GM19035 (cell line): ENCODE results near the gene CCDC69.
"Not testable (repeated sequence)": the region's sequence is repeated elsewhere in the genome, so short reads cannot be mapped to it uniquely, and the experiment has no call there.

ENCODE experiments used
- ATAC-seq: cut with Tn5 transposase; IDR thresholded peaks from one replicate; pipeline ENCODE4 v1.9.1; 2021; ENCODE audit not compliant: unreplicated experiment

CCDC69 gene

DNA sequence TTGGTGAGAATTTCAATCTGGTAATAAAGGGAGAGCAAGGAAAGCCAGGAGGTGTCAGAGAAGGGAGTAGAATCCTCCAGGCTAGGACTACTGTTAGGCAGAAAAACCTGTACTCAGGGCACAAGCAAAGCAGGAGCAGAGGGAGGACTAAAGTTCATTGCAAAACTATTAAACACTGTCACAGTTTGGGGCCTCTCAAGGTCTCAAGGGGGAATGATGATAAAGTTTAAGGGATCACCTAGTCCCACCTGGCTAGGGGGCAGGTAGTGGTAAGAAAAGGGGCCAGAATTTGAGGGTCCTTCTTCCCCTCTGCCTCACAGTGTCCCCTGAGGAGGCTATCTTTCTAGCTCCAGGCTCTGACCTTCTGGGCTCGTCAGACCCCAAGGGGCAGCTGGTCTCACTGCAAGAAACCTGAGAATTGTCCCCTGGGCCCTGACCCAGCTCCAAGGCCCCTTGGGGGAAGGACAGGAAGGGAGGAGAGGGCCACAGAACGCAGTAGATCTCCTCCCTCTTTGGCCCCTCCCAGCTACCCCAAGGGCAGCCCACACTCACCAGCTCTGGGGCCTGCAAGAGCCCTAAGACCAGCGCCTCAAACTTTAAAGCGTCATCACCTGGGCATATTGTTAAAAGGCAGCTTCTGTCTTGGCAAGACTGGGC is 974 bp downstream of the CCDC69 start:
- peak; percentile 67 for ATAC-seq

DNA sequence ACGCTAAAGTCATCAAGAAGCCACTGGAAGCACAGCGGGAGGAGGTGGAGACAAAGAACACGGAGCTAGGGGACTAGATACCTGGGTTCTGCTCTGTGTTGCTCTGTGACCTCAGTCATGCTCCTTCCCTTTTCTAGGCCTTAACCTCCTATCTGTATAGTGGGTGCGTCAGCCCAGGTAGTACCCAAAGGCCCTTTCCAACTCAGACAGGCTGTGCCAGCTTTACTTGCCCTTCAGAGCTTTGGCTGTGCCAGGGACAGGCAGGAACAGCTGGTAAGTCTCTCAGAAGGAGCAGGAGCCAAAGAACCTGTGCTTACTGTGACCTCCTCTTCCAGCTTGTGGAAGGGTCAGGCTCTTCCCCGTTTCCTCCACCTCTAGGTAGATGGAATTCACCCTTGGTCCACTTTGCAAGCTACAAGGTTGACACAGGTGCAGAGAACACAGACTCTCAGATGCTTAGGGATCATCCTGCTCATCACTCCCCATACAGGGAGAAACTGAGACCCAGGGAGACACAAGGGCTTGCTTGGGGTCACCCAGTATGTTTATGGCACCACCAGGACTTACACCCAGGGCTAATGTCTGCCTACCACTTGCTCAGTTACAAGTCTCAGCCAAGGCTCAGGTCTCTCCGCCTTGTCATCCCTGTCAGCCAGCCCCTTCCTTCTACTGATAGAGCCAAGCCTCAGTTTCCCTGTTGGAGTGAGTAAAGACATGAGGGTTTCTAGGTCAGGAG is 1.7 kb downstream of the CCDC69 start:
- no peak for ATAC-seq

DNA sequence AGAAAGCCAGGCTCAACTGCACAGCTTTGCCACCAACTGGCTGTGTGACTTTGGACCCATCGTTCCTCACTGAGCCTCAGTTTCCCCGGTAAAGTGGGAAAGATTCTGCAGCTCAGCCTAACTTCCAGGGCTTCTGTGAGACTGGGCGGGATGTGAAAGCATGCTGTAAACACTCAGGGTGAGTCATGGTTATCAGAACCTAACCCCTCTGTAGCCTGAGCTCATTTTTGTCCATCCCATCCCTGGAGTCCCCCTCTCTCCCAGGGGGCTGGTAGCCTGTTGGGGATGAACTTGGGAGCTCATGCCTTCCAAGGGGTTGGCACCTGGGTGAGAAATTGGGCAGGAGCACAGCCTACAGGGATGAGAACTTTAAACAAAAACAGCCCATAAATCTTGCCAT is 2.3 kb downstream of the CCDC69 start:
- no peak for ATAC-seq

DNA sequence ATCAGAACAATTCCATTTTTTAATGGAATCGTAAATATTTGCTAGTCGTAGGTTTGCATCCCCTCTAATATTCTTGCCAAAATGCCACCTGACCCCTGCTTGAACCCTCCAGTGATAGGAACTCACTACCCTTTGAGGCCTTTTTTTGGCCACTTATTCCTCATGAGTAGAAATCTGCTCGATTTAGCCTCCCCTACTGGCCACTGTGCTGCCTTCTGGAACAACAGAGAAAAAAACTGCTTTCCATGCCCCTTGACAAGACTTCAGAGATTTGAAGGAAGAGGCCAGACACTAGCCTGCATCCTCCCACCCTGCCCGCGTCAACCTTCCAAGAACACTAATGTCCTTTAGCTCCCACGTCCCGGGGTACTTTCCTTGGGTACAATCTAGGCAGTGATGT is 4.1 kb downstream of the CCDC69 start:
- no peak for ATAC-seq

DNA sequence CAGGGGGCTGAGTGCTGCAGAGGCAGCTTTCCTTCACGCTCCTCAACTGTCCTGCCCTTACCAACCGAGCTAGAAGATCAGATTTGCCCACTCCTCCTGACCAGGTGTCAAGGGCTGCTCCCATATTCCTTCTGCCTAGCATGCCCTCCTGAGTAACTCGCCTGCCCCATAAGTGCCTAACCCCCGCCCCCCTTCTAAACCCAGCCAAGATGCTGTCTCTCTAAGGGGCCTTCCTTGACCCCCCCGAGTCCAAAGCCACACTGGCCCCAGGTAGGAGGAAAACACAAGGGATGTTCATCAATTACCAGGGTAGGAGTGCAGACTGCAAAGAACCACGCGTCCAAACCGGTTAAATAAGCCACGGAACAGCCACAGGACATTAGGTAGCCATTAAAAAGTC is 4.8 kb downstream of the CCDC69 start:
- ATAC-seq, result no peak

DNA sequence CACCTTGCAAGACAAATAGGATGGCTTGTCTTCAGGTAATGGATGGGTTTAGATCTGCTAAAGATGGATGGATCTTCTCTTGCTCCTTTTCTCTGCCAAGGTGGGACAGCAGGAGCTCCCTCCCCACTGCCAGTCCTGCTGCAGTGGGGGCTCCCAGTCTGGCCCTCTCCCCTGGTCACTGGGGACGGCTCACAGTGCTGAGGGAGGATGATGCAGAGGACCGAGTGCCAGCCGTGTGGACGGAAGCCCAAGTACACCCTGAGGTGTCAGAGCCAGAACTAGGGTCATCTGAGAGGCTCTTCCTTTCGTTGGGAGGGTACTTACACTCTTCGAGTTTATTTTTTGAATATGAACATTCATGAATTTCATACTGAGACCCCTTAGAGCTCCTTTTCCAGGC is 5.7 kb downstream of the CCDC69 start:
- no peak for ATAC-seq

DNA sequence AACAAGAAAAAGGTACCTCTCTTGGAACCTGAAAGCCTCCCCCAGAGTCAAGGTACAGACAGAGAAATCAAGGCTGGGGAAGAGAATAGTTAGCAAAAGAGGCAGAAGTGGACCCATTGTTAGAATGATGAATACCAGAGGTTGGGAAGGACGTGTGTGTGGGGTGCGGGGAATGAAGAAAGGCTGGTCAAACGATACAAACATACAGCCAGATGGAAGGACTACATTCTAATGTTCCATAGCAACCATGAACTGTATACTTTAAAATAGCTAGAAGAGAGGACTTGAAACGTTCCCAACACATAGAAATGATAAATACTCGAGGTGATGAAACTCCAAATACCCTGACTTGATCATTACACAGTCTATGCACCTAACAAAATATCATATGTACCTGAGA is 7.1 kb downstream of the CCDC69 start:
- no peak for ATAC-seq

DNA sequence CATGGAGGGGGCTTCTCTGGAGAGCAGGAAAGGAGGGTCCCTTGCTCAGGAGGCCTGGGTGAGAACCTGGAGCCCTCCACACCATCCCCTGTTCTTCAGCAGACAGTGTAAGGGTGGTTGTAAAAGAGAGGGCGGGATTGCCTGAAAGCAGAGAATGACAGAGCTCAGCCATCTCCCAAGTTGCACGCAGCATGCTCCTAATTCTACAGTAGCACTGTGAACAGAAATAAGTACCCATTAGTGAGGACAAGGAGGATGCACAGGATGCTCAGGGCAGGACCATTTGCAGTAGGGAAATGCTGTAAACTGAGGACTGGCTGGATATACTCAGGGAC is 8.4 kb downstream of the CCDC69 start:
- no peak for ATAC-seq

DNA sequence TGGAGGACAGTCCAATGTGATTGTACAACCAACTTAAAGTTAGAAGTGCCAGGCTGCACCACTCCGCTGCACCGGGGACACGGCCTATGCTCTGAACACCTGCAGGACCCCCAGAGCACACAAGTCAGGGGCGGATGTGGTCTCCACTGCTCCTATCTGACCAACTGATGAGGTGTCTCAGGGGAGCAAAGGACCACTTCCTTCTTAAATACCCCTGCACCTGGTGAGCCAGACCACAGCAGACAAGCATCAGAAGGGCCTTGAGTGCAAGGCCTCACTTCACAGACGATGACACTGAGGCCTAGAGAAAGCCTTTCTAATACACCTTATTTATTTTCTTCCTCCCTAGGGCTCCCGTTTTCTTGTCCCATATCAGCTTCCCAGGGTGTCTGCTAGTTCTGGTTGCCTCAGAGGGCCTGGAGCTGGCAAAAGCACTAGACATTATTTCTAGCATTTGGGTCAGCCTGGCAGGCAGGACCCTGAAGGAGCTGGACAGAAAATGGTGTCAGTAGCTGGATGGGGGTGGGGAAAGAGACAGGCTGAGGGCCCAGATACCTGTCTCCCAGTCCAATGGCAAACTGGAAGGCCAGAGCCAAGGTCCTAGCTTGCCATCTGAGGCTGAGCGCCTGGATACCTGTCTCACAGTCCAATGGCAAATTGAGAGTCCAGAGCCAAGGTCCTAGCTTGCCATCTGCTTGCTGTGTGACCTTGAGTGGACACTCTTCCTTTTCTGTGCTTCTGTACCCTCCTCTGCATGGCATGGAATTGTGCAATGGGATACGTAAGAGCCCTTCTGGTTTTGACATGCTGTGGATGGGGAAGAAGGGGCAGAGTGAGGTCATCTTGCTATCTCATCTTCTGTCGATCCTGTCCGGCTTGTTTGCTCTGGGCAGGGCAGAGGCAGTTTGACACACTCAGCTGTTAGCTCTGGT is 9.0 kb downstream of the CCDC69 start:
- ATAC-seq, result peak; percentile 66

DNA sequence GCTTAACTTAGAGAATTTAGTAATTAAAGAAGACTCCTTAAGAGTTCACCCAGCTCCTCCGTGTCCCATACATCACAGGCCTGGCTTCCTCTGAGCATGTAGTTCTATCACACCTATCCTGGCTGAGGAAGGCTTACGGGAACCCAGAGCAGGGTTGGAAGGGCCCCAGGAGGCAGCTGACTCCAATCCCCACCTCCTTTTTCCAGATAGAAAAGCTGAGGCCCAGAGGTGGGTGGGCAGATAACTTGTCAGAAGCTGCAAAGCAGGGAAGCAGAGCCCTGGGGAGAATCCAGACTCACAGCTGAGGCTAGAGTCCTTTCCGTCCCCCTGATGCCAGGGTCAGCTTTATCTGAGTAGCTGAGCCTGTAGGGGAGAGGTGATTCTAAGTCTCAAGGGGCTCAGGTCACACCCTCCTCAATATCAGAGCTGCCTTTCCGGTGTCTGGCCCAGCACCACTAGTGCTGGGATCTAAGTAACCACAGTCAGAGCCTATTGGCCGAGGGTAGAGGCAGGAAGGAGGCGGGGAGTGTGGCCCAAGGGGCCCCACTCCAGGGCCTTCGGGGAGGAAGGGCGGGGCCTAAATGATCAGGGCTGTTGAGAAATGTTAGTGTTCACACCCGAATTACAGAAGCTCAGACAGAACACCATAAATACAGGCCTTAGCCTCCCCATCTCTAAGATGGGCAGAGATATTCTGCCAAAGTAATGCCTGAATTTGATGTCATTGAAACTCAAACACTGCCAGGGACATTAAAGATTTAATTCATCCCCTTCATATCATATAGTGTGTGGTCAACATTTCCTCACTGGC is 9.9 kb downstream of the CCDC69 start:
- peak; percentile 77 for ATAC-seq

DNA sequence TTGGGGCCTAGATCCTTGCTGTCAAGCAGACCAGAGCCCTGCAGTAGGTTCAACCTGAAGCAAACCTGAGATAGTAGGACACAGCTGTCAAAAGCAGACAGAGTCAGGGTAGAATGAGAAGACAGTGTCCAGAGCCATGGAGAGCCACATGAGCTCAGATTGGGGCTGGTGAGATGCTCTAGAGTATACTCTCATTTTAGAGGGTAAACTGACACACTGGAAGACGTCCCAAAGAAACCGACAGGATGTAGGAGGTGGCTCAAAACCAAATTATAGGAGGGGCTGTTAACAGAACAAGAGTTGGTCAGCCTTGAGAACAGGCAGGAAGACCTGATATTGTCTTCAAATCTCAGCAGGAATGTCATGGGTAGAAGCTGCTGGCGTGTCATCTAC is 11.5 kb downstream of the CCDC69 start:
- ATAC-seq, result no peak

DNA sequence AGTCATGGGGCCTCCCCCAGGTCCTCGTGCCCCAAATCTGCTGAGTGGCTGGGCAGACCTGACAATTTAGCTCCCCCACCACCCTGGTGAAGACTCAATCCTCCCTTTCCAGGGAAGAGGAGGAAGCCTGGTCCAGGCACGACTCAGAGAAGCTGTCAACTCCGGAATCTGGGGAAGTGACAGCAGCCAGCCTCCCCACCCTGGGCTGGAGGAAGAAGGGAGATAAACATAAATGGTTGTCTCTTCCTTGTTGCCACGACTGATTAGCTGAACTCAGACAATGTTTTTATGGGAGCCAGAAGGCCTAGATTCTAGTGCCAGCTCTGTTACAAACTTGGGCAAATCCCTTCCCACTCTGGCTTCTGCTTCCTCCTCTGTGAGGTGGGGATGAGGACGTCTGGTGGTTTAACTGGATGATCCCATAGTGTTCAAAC is 15.4 kb downstream of the CCDC69 start:
- no peak for ATAC-seq

DNA sequence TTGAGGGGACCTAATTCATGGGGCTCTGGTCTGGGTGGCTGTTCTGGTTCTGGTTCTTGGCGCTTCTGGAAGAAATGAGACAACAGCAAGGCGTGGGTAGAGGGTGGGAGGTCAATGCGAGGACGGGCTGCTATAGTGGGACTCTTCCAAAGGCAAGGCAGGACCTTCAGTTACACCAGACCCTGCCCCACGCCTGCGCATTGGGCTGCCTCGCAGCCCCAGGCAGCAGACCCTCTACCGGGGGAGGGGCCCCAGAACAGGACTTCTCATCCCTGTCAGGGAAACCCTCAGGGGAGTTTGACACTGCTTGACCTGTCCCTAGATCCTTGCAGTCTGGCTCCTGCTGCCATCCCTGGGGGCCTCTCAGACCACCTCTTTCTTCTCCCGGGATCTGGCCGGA is 18.5 kb downstream of the CCDC69 start:
- ATAC-seq, result no peak

DNA sequence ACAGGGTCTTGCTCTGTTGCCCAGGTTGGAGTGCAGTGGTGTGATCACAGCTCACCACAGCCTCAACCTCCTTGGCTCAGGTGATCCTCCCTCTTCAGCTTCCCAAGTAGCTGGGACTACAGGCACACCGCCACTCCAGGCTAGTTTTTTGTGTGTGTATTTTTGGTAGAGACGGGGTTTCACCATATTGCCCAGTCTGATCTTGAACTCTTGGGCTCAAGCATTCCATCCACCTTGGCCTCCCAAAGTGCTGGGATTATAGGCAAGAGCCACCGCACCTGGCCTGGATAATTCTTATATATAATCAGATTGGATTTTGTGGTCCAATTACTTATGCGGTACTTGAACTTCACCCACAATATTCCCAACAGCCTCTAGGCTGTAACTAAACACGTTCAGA is 19.8 kb downstream of the CCDC69 start:
- no peak for ATAC-seq

DNA sequence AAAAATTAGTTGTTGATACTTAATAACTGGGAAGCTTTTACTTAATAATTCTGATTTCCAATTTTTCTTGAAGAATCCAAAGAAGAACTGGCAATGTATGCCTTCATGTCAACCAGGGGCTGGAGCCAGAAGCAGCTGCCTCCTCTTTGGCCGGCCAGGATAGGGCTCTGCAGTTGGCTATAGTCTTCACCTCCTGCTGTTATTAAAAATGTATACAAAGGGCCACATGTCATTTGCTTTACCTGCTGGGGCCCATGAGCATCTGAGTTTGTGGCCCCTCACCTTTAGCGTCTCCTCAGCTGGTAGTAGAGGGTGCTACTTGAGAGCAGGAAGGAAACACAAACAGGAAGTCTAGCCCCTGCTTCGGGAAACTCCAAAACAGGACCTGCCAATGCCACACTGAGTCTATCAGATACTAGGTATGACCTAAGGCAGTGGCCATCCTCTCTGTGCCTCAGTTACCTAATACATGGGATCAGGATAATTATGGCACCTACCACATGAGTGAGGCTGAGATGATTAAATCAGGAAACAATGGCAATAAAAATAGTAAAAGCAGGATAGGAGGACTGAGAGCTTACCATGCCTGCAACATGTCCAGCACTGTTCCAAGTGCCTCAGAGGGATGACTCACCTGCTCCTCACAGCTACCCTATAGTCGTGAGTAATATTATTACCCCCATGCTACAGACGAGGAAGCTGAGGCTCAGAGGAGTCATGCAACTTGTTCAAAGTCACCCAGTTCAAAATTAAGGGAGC is 21.3 kb downstream of the CCDC69 start:
- ATAC-seq, result no peak

DNA sequence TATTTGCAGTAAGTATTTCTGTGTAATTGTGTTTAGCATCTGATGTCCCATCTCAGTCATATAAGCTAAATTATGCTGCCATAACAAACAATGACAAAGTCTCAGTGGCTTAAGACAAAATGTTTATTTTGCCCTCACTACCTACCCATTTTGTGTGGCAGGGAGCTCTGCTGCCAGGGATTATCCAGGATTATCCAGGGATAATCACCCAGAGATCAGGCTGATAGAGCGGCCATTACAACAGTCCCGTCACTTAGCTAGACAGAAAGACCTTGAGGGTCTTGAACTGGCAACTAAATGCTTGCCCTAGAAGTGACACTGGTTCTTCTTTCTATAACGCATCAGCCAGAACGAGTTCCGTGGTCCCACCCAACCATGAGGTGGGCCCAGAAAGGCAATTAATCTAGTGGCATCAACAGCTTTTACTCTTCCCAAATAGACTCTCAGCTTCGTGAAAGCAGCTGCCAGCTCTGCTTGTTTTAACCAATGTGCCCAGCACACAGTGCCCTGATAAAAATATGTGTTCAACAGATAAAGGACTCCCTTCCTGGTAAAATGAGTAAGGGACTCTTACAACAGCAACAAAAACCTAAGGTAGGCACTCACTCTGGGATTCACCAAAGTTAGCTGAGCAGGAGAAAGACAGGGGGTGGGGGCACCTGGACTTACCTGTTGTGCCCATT is 22.8 kb downstream of the CCDC69 start:
- ATAC-seq, result no peak

DNA sequence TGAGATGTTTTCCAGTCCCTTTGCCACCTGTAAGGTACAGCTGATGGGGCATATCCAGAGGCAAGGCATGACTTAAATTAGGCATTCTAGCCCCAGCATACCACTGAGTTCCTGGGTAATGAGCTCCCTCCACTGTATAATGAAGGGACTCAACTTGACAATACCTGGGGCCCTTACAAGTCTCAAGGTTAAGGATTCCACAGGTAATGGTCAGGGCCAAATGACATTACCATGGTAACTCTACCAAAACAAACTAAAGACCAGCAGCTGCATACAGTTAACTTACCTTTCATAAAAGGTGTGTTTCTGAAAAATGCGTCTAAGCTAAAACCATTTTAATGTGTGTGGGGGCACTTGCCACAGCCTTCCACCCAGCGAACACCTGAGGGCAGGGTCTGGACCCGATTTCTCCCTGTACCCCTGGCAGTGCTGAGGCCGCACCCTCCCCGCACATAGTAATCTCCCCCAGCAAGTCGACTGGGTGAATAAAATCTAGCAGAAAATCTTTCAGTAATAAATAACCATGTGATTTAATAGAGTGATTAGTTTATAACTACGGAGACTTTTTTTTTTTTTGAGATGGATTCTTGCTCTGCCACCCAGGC is 24.2 kb downstream of the CCDC69 start:
- ATAC-seq, result no peak

DNA sequence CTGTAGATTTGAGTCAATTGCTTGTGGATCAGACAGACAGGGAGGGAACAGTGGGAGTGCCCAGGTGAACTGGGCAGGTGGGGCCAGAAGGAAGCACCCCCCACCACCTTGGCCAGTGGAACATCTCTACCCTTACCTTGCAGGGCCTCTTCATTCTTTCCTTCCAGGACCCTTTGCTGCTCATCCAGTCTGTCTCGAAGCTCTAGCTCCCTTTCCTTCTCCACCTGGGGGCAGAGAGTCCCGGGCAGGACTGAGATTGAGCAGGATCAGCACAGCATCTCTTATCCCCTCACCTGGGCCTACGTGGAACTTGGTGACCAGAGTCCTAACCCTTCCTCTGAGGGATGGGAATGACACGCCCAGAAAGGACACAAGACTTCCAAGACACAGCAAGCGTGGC is 25.0 kb downstream of the CCDC69 start:
- no peak for ATAC-seq

DNA sequence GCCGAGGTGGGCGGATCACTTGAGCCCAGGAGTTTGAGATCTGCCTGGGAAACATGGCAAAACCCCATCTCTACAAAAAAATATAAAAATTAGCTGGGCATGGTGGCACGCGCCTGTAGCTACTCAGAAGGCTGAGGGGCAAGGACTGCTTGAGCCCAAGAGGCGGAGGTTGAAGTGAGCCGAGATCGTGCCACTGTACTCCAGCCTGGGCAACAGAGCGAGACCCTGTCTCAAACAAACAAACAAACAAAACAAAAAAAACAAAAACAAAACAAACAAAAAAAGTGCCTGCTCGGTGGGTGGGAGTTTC is 26.6 kb downstream of the CCDC69 start:
- not testable (repeated sequence) for ATAC-seq
